OCI-LY3 (cell line): ENCODE results near the gene ZNF790.

Source experiments
- H2AFZ ChIP-seq: fragments of 200-600, 300-600 bp; shearing (Covaris generic); 2 replicates; pipeline ENCODE4 v1.6.0; 2014; ENCODE audit warnings: antibody characterized with exemption, low read depth, low read length
- H3K27ac ChIP-seq: fragments of 200-600, 300-600 bp; sonication (generic); 2 replicates; pipeline ENCODE4 v1.5.1; 2014; ENCODE audit warnings: mild to moderate bottlenecking, low read length, moderate library complexity, mixed read lengths
- H3K27me3 ChIP-seq: fragments of 200-600, 300-600 bp; sonication (generic); 2 replicates; pipeline ENCODE4 v1.6.1; 2014; ENCODE audit warnings: low read depth, low read length, mixed read lengths
- H3K36me3 ChIP-seq: fragments of 200-600, 300-600 bp; sonication (generic); replicated peaks from 2 replicates; pipeline ENCODE3; 2014; ENCODE audit warnings: low read depth, low read length, mixed read lengths
- H3K4me1 ChIP-seq: fragments of 300-600, 200-600 bp; sonication (generic); 2 replicates; pipeline ENCODE4 v1.6.1; 2014; ENCODE audit warnings: low read length, mixed read lengths
- H3K4me2 ChIP-seq: fragments of 200-600, 300-600 bp; sonication (generic); 2 replicates; pipeline ENCODE4 v1.6.1; 2014; ENCODE audit warnings: low read length, mixed read lengths
- H3K4me3 ChIP-seq: fragments of 300-600, 200-600 bp; sonication (generic); 2 replicates; pipeline ENCODE4 v1.5.1; 2014; ENCODE audit warnings: antibody characterized with exemption, mild to moderate bottlenecking, low read length, moderate library complexity
- H3K79me2 ChIP-seq: fragments of 300-600, 200-600 bp; shearing (Covaris generic); 2 replicates; pipeline ENCODE4 v1.6.1; 2014; ENCODE audit warnings: mild to moderate bottlenecking, low read length, mixed read lengths
- H3K9ac ChIP-seq: fragments of 300-600, 200-600 bp; shearing (Covaris generic); 2 replicates; pipeline ENCODE4 v1.6.0; 2014; ENCODE audit warnings: mild to moderate bottlenecking, low read length, moderate library complexity
- H3K9me3 ChIP-seq: fragments of 200-600, 300-600 bp; shearing (Covaris generic); 2 replicates; pipeline ENCODE4 v1.6.1; 2014; ENCODE audit warnings: low read length, mixed read lengths; ENCODE audit not compliant: insufficient read depth
- H4K20me1 ChIP-seq: fragments of 200-600, 300-600 bp; sonication (generic); 2 replicates; pipeline ENCODE4 v1.6.1; 2016; ENCODE audit warnings: low read length, mixed read lengths; ENCODE audit not compliant: insufficient read depth
- CTCF ChIP-seq: fragments of 200-600, 300-600 bp; sonication (generic); IDR thresholded peaks from 2 replicates; pipeline ENCODE4 v1.5.1; 2014; ENCODE audit warnings: antibody characterized with exemption, low read length, low read depth
- EZH2phosphoT487 ChIP-seq: fragments of 200-600 bp; shearing (Covaris generic); IDR thresholded peaks from 2 replicates; pipeline ENCODE4 v1.6.1; 2018; ENCODE audit warnings: antibody characterized with exemption, mixed run types, low read depth

Gene ZNF790

GRCh38 chr19:36775768-36776167, 62.4 kb downstream of the ZNF790 start:
- Histone ChIP-seq H3K4me3 (no peak overlapping the region), H4K20me1 (no peaks in the 10 kb centered on the region), H3K36me3 (peaks cover 4% of the 10 kb centered on the region), H3K4me1 (peaks cover 3% of the 10 kb centered on the region; the same call in 1 of the 2 replicates), H3K9ac (no peak overlapping the region), H3K4me2 (no peak overlapping the region), H2AFZ (no peak overlapping the region), H3K9me3 (peaks cover 5% of the 10 kb centered on the region; the same call in 1 of the 2 replicates), H3K79me2 (peaks cover 18% of the 10 kb centered on the region), H3K27ac (no peak overlapping the region), H3K27me3 (no peaks in the 10 kb centered on the region)
- TF ChIP-seq CTCF (no peak), EZH2phosphoT487 (no peak)

- Histone ChIP-seq H3K36me3 (peaks cover 20% of the 10 kb centered on the region), H3K4me1 (peaks cover 3% of the 10 kb centered on the region; the same call in 1 of the 2 replicates), H3K9me3 (peaks cover 9% of the 10 kb centered on the region; the same call in 1 of the 2 replicates), H3K9ac (peak overlapping the region; percentile 95), H3K27me3 (no peaks in the 10 kb centered on the region), H3K4me3 (peak overlapping the region; percentile 100), H2AFZ (peak overlapping the region; percentile 99), H3K4me2 (peak overlapping the region; percentile 86), H3K79me2 (peaks cover 42% of the 10 kb centered on the region), H3K27ac (no peak overlapping the region), H4K20me1 (no peaks in the 10 kb centered on the region)
- TF ChIP-seq CTCF (no peak), EZH2phosphoT487 (no peak)
Observed at GRCh38 chr19:36773223-36773579, 65.0 kb downstream of the ZNF790 start.

GRCh38 chr19:36772311-36773222, 65.6 kb downstream of the ZNF790 start, which contains the start of gene ZNF850:
Gene ZNF850, minus strand, starts transcription at chr19:36772807. Its CDS starts 10,201 bp downstream, at chr19:36762606.
- peak within 1 kb of the TSS; percentile 86 for H3K4me2 ChIP-seq
- H3K27ac ChIP-seq: peak within 1 kb of the TSS; percentile 77
- no peaks in the 10 kb centered on the region for H3K27me3 ChIP-seq
- peaks cover 9% of the 10 kb centered on the region; the same call in 1 of the 2 replicates for H3K9me3 ChIP-seq
- peak within 1 kb of the TSS; percentile 100 for H3K4me3 ChIP-seq
- peaks cover 46% of the 10 kb centered on the region for H3K79me2 ChIP-seq
- peaks cover 20% of the 10 kb centered on the region for H3K36me3 ChIP-seq
- H3K4me1 ChIP-seq: peaks cover 3% of the 10 kb centered on the region; the same call in 1 of the 2 replicates
- peak within 1 kb of the TSS; percentile 95 for H3K9ac ChIP-seq
- H2AFZ ChIP-seq: peak within 1 kb of the TSS; percentile 99
- no peaks in the 10 kb centered on the region for H4K20me1 ChIP-seq
- TF ChIP-seq EZH2phosphoT487 (no peak), CTCF (no peak)
